ENCODE measurements around the gene SOBP.

SOBP gene

DNA sequence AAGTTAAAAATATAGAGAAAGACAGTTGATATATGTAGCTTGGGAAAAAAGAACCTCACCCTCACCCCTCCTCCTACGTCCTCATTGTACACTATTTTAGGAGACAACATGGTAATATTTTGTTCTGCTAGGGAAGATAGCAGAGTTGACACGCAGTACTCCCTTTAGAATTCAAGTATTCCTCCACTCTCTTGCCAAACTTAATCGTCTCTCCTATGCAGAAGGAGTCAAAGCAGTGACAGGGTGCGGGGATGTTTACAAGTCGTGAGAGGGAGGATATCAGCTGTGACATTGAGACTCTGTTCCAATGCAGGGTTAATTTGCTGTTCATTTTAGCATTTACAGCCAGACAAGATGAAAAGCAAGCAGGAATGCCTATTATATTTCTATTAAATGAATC is 97.5 kb downstream of the SOBP start:
- DNase-seq (ENCODE audit: low spot score), result no peak

DNA sequence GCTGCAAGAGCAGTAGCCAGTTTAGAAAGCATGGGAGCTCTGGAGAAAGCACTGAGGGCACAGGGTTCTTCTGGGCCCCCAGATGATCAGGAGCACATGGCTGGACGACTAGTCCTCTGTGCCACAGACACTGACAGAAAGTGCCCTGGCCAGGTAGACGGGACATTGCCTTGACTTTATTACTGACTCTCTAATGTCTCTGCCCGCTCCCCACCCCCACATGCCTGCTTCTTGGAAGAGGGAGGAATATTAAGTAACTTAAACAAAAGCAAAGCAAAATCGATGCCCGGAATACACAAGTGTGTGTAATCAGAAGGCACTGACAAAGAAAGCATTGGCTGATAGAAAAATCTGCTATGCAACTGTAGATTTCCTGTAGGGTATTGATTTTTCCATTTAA is 99.3 kb downstream of the SOBP start:
- DNase-seq (ENCODE audit: low spot score), result no peak

DNA sequence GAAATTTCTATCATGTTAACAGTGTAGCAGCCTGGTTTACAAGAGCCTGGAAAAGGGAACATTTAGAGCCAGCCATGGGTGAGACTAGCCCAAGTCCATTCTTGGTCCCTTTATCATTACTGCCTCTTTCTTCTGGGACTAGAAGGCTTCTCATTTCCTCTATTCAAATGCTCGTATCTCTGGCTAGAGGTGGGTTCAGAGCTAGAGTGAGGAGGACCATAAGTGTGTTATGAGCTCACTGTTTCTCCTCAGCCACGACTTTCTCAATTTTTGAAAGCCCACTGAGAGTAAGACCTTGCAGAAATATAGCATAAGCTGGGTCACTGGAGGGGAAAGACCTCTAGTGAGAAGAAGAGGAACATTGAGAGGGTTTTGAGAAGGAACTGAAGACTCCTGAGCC is 100.0 kb downstream of the SOBP start:
- DNase-seq (ENCODE audit: low spot score), result no peak

DNA sequence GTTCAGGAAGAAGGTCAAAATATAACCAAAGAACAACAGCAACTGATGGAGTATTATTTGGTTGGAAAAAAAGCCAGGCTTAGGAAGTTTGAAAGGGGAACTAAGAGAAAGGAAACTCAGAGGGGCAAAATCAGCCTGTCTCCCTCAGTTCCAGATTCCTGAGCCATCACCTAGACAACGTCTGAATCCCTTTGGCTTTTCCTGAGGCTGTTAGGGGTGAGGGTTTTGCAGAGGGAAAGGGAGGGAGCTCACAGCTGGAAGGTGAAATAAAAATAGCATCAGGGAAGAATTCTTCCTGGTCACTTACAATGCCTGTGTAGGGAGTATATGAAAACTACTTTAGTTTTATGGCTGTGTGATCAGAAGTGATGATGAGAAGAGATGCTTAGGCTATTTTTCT is 100.5 kb downstream of the SOBP start:
- no peak for DNase-seq (ENCODE audit: low spot score)

DNA sequence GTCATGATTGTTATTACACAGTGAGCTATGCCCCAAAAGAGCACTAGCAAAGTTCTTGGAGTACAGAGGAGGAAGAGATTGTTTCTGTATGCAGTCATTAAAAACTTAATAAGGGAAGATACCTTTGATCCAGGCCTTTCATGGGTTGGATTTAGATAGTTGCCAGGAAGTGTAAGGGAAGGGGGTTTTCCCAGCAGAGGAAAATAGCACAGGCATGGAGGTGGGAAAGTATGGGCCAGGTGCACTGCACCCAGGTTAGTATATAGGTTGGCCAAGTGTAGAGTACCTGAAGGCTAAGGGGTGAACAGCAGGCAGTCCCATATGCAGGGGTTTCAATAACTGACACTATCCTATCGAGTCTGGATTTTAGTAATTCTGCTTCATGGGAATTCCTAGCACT is 101.4 kb downstream of the SOBP start:
- no peak for DNase-seq (ENCODE audit: low spot score)

DNA sequence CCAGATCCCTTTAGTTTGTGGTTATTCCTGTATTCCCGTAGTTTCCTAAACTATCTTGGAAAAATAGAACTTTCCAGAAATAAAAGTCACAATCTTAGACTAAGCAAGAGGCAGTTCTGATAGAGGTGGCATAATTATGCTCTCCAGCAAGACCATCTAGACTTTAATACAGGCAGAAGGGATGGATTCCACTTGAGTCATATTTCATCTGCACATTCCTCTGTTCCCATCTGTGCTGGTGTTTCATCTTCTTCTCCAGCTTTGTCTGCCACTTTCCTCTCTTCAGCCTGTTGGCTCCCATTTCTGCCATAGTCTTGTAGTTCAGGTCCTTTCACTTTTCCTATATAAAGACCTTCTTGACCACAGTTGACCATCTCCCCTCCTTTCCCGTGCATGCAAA is 102.9 kb downstream of the SOBP start:
- no peak for DNase-seq (ENCODE audit: low spot score)

DNA sequence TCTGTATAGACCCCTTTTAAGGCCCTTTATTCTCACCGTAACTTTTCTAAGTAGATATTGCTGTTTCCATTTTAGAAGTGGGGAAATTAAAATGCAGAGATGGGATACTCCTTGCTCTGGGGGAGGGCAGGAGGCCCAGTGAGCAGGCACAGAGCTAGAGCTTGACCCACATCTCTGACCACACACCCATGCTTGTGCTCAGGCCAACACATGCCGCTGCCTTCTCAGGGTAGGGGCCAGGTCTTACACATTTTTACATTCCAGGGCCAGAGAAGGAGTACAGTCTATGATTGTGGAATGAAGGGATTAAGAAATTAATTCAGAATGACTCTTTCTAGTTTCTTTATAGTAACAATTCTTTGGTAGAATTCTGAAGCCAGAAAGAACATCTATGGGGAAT is 104.8 kb downstream of the SOBP start:
- no peak for DNase-seq (ENCODE audit: low spot score)

DNA sequence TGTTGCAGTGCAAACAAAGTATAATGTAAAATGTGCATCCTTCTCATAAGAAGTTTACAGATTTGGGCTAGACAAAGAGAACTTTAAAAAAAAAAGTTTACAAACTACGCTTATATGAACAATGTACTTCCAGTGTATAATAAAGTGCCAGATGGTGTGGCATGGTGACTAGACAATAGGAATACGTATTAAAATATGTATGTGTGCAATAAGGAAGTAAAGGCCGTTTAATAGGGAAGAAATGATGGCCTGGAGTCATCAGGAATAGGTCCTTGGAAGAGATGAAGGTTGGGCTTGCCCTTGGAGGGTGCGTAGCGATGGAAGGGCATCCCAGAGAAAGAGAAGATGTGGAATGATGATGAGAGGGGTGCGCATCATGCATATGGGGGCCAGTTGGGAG is 108.2 kb downstream of the SOBP start:
- DNase-seq (ENCODE audit: low spot score), result no peak

DNA sequence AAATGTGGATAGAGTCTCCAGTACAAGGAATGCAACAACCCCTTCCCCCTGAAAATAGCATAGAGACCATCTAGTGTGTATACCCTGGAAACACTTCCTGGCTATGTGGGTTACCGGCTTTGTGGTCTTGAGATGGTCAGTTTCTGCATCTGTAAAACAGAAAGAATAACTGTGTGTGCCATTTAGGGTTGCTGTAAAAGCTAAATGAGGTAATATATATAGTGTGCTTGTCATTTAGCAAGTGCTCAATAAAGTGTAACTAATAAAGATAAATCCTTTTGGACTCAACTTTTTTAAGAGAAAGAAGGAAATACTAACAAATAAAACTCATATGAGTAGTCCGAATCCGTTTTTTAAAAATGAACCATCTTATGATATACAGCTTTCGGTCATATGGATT is 109.1 kb downstream of the SOBP start:
- no peak for DNase-seq (ENCODE audit: low spot score)

DNA sequence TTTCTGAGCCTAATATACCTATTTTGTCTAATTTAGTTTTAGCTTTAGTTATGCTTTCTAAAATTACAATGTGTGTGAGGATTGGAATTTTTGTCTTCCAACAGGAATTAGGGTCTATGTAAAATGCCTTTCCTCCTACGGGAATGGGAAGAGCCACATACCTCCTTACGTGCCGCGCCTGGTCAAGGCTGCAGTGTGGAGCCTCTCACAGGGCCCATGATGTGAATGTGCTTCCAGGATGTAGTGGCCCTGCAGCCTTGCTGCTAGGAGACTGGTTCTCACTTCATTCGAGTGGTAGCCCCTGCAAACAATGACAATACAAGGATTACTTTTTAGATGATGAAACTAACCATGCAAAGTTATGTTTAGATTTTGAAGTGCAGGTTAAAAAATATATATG is 110.2 kb downstream of the SOBP start:
- no peak for DNase-seq (ENCODE audit: low spot score)

DNA sequence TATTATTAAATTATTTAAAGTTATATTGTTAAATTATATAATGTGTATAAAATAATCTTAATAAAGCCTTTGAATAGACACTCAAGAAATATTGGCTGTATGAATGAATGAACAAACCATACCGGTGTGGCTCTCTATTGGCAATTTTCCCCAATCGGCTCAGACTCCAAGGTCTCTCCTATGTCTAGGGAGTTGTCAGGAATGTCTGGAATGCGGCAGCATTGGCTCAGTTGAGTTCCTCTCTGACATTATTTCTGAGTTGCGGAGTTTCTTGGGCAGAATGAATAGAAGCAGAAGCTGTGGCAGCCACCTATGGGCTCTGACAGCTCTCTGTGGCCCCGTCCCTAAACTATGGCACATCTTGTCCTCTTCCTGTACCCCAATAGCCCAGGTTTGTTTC is 111.0 kb downstream of the SOBP start:
- DNase-seq (ENCODE audit: low spot score), result no peak

DNA sequence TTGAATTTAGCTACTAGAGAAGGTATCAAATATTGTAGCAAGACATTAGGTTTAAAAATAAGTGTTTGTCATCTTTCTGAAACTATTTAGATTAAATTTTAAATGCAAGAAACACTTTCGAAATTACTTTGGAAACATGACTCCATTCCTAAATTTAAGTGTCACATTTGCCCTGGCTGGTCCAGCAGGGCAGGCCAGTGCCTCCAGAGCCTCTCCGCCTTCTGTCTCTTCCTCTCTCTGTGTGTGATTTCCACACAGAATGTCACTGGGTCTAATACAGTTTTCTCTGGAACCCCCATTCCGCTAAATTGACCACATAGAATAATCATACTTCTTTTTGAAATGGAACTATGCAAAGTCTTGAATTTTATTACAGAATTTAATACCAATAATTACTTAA is 111.5 kb downstream of the SOBP start:
- DNase-seq (ENCODE audit: low spot score), result no peak

DNA sequence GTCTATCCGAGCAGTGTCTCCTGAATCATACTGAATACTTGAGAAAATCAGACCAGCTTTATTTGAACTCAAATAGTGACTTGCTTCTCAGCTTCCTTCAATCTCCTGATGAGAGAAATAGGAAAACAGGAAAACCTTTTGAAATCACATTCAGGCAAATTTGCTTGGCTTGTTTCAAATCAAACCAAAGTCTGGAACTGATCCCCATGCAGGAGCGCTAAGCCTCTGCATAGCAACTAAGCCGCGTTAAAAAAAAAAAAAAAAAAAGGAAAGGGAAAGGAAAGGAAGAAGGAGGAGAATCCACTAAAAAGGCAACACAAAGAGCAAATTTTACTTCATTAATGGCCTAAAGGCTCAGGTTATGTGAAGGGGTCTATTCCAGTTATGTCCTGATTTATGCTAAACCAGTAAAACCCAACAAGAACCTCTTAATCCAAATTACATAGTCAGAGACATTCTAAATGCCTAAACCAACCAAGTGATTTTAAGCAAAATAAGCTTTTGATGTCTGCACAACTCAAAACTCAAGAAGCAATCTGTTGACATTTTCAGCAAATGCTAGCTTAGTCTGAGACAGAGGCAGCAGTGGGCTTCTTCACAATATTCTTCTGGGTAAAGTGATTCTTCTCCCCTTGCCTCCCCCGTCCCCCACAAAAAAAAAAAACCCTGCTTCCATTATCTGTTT is 112.5 kb downstream of the SOBP start:
- no peak for DNase-seq (ENCODE audit: low spot score)

DNA sequence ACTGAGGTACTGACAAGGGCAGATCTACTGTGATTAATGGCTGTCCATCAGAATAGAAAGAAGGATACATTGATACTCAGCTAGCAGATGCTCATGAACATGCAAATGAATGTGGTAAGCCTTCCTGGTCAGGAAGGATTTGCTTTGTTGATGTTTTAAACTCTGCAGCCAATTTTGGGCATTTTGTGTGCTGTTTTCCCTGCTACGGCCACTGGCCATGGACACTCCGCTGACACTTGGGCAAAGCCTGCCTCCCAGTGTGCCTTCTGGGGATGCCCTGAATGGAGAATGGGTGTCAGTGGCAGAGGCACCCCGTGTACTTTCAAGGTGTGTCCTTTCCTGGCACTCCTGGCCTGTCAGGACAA is 113.1 kb downstream of the SOBP start:
- no peak for DNase-seq (ENCODE audit: low spot score)

DNA sequence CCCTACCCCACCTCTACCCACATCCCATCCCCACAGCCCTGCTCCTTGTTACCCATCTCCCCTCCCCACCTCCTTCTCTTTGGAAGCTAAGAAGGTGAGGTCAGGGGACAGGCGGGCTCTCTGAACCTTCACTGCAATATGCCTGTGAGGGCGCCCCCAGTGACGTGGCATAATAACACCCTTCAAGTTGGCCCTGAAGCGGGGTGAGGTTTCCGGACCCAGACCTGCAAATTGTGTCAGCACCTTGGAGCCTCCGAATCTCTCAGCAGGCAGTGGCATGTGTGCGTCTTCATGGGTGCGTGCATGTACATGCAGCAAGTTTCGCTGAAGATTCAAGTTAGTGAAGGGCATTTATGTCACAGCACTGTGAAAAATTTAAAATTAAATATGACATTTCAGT is 114.6 kb downstream of the SOBP start:
- no peak for DNase-seq (ENCODE audit: low spot score)

DNA sequence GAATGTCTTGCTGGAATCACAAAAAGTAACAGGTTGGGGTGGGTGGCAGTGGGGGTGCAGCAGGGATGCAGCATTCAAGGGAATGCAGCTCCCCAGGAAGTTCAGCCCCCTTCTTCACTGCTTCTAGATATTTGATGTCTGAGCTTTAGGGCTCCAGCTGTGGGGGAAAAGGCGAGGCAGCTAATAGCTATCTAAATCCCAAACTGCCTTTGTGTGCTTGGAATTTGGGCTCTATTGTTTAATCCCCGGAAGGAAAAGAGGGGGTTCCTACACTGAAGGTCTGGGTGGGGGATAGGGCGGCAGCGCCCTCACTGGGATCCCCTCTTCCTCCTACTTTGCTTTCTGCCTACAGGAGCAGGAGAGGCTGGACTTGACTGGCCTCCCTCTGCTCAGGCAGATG is 116.5 kb downstream of the SOBP start:
- no peak for DNase-seq (ENCODE audit: low spot score)

DNA sequence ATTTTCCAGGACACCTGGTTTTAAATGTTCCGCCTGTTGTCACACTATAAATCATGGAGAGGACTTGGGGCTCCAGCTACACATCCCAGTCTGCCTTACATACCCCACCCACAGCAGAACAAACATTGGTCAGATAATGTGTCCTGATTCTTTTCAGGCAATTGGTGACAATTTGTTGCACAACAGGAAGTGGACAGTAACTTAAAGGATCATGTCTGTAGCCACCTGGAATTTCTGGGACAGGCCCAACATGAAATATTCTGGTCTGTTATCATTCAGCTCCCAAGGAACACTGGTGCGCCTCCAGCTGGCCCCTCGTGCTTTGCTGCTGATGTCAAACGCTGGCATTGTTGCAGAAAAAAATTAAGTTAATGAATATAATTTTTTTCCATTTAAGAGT is 117.2 kb downstream of the SOBP start:
- no peak for DNase-seq (ENCODE audit: low spot score)

DNA sequence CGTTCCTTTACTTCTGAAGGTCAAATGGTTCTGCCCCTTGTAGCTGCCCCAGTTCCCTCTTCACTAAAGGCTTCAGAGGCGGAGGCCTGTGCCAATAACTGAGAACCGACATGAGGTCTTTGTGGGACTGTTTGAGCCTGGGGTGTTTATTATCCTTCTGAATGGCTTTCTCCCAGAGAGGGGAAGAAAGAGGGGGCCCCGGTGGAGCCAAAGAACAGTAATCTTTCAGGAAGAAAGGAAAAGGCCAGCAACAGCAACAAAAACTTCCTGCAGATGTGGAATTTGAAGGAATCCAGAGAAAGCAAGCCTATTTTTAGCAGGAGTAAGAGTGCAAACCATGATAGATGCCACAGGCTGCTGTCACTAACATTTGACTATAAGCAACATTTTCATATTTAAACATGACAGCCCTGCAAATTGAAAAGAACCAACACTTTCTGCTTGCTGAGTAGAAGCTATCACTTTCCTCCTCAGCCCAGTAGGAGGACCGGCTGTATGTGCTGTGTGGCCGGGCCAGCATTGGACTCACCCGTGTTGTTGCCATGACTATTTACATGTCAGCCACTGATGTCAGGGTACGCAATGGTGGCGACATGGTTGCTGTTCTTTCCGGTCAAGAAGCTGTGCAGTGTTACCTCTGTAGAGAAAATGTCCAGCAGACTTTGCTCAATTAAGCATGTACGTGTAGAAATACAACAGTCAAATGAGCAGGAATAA is 121.3 kb downstream of the SOBP start:
- DNase-seq (ENCODE audit: low spot score), result no peak

DNA sequence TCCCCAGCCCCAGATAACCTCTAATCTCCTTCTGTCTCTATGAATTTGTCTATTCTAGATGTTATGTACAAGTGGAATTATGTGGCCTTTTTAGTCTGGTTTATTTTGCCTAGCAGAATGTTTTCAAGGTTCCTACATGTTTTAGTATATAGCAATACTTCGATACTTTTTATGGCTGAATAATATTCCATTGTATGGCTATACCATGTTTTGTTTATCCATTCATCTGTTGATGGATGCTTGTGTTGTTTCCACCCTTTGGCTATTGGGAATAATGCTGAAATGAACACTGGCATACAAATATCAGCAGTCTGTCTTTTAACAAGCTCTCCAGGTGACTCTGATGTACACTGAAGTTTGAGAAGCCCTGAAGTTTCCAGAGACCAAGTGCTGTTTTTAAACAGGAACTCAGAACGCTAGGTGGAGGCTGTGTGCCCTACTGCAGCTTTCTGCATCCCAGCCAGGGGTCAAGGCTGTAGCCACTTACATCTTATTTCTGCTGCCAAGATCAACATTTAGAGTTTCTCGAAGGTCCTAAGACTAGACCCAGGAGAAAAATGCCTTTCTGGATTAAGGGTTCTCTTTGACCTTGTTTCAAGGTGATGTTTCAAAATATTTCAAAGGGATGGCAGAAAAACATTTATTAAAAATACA is 123.0 kb downstream of the SOBP start:
- DNase-seq (ENCODE audit: low spot score), result no peak

DNA sequence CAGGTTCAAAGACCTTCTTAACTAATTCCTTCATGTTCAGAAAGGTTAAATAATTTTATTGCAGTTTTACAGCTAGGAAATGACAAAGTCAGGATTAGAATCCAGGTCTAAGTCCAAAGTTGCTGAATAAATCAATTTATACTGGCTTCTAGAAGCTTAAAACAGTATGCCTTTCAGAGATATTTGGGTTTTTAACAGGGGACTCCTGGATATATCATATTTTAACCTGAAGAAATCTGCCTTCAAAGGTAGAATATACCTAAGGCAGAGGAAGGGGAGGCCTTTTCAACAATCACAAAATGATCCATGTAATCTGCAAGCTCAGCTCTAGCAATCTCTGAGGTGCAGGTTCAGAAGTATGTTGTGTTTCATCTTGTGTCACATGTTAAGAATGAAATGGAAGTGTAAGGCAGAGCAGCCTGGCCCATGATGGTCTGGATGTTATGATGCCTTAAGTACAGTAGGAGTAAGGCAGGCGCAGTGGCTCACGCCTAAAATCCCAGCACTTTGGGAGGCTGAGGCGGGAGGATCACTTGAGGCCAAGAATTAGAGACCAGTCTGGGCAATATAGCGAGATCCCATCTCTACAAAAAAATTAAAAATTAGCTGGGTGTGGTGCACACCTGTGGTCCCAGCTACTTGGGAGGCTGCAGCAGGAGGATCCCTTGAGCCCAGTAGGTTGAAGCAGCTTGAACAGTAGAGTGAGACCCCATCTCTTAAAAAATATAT is 123.9 kb downstream of the SOBP start:
- DNase-seq (ENCODE audit: low spot score), result no peak

DNA sequence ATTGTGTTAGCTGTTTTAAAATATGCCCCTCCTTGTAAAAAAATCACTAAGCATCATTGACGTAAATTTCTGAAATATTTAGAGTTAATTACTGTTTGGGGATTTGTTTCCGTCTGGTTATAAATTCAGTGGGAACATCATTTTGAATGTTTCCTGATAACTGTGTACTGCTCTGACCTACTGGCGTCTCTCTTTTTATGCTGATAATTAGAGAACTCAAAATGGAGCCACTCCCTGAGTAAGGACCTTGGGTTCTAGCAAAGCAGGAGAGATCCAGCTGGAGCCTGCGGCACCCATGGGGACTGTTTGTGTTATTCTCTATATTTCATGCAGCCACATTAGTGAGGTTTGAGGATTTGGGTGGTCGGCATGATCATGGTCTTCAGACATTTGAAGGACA is 124.9 kb downstream of the SOBP start:
- no peak for DNase-seq (ENCODE audit: low spot score)

DNA sequence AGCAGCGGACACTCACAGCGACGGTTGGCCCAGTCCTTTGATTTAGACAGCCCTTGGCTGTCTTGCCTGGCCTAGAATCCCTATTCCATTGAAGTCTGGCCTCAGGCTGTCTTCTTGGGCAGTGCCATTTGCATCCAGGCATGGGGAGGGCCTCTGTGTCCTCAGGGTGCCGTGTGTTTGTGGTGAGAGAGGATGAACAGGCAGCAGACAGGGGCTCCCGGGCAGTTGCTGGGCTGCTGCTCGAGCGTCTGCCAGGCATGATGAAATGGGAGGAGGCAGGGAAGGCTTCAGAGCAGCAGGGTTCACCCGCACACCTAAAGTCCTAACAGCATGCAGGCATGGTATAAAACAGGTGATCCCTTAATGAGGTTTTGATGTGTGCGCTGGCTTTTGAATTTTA is 126.9 kb downstream of the SOBP start:
- DNase-seq (ENCODE audit: low spot score), result no peak

DNA sequence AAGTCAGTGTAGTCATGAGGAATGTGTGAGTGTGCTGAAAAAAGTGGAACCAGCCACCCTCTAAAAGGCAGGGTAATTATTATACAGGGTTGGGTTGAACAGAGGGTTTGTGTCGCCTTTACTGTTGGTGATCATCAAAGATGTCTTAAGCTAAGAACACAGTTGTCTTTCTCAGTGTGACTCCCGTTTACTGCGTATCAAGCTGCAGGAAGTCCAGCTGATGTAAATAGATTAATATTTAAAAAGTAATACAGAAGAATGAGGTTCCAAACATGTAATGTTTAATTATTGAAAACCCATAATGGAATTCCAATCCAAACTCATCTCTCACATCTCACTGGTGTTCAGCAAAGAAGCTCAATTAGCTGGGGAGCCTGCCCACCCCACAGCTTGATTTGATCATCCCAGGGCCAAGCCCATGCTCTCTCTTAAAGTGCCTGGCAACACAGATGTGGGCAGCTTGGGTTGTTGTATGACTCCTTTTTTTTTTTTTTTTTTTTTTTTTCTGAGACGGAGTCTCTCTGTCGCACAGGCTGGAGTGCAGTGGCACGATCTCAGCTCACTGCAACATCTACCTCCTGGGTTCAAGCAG is 127.5 kb downstream of the SOBP start:
- no peak for DNase-seq (ENCODE audit: low spot score)

All from germinal center (tissue), 1 donor.